ENCODE measurements around the gene CEP95. TPM values are rescaled to one million over a fixed set of nuclear protein-coding genes. Genes with fewer than 3 reads are reported as not detected.

The CEP95 gene
- total RNA-seq, 1 donor from 2014 or later, result 50.8 TPM

GRCh38 chr17:64583038-64583437, 76.3 kb downstream of the CEP95 start:
- intact Hi-C loops (cut with DNase I), result no loop called here
- no peaks in the 10 kb centered on the region for H3K9me3 ChIP-seq
- peaks cover 0 to 32% of the 10 kb centered on the region in 2 donors for H3K36me3 ChIP-seq

DNA sequence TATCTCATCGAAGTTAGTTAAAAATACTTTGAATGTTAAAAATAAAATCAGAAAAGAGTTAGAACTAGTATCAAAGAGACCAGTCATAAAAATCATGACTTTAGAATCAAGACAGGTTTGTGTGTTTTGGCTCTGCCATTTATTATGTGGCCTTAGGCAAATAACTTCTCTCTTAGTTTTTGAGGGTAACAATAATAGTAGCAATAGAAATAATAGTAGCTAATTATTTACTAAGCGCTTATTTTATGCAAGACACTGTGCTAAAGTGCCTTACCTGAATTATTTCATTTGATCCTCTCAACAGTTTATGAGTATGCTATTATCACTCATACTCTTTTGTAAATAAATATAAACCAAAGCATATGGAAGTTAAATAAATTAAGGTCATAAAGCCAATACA, 78.4 kb downstream of the CEP95 start:
- no peaks in the 10 kb centered on the region for H3K4me1 ChIP-seq
- peaks cover 0 to 28% of the 10 kb centered on the region in 2 donors for H3K36me3 ChIP-seq
- H3K9me3 ChIP-seq, result no peaks in the 10 kb centered on the region
- TF ChIP-seq POLR2A (IDR thresholded peaks at IDR 0.05) (no peak), CTCF (IDR thresholded peaks at IDR 0.05) (no peak), POLR2AphosphoS5 (IDR thresholded peaks at IDR 0.05; ENCODE audit: insufficient read depth in 1 of 2, low read depth in 1 of 2) (no peak)
- intact Hi-C loops (cut with DNase I), result no loop called here
- no peak for DNase-seq (ENCODE audit: extremely low spot score in 2 of 2)
- no peak overlapping the region for H3K27ac ChIP-seq
- no peak overlapping the region for H3K4me3 ChIP-seq
- no peaks in the 10 kb centered on the region for H3K27me3 ChIP-seq

More at GRCh38 chr17:64583038-64583437, 76.3 kb downstream of the CEP95 start:
- TF ChIP-seq POLR2A (IDR thresholded peaks at IDR 0.05), result no peak
- no peak for TF ChIP-seq CTCF (IDR thresholded peaks at IDR 0.05)
- no peak for TF ChIP-seq POLR2AphosphoS5 (IDR thresholded peaks at IDR 0.05; ENCODE audit: insufficient read depth in 1 of 2, low read depth in 1 of 2)
- no peak for DNase-seq (ENCODE audit: extremely low spot score in 2 of 2)
- no peaks in the 10 kb centered on the region for H3K4me1 ChIP-seq
- H3K27ac ChIP-seq, result no peak overlapping the region
- no peak overlapping the region for H3K4me3 ChIP-seq
- no peaks in the 10 kb centered on the region for H3K27me3 ChIP-seq

Small RNA genes within 50 kb of the gene (microRNA-seq; reads per million reads assigned to microRNA genes)
- gene MIR3064 (ENCODE audit: borderline number of aligned reads, borderline replicate concordance), result 5.7 reads per million, percentile 8 among the genes with 10 or more reads in this experiment
- gene MIR5047 (ENCODE audit: borderline number of aligned reads, borderline replicate concordance), result not detected

Small RNA genes within 50 kb of the gene (small RNA-seq; reads per million reads assigned to genes)
- gene AC009994.1 (not detected), gene ATP5MFP4 (not detected)

Other genes with a start within 250 kb of the CEP95 start
- 32.4 TPM for gene TEX2, start 243.7 kb upstream of the CEP95 start, total RNA-seq
- 94.0 TPM for gene PECAM1, start 116.1 kb upstream of the CEP95 start, total RNA-seq
- gene MILR1, start 57.9 kb upstream of the CEP95 start, total RNA-seq, result 11.0 TPM
- 16.7 TPM for gene POLG2, start 9.9 kb upstream of the CEP95 start, total RNA-seq
- 618 TPM for gene DDX5, start 688 bp upstream of the CEP95 start, total RNA-seq
- 19.9 TPM for gene SMURF2, start 155.3 kb downstream of the CEP95 start, total RNA-seq

Data from vagina (tissue), 2 donors.